CD4-positive, alpha-beta T cell treated with Interleukin-1 beta for 1 hour (primary cell): ENCODE data around the gene LY6G5B.

Source experiments
- DNase-seq, 2 donors: peaks; one replicate each; pipeline ENCODE4 v3.0.0-alpha.2; 2020 to 2022

Gene LY6G5B

GRCh38 chr6:31663961-31664789 is 5.6 kb upstream of the LY6G5B start:
- peak in 1 of 2 donors; percentile 11 for DNase-seq

- peak; percentile 93 for DNase-seq
These were observed 4.8 kb upstream of the LY6G5B start, which contains the start of gene GPANK1 for GRCh38 chr6:31664790-31665500. Gene GPANK1 (minus strand): TSS chr6:31664997. CDS start chr6:31664478, 519 bp downstream.

- DNase-seq, result peak; percentile 98
These were observed 4.1 kb upstream of the LY6G5B start, which contains the start of gene CSNK2B for GRCh38 chr6:31665501-31666336. Gene CSNK2B (plus strand): TSS chr6:31666080. CDS start chr6:31666832, 752 bp downstream.

- no peak for DNase-seq
These were observed 3.3 kb upstream of the LY6G5B start for GRCh38 chr6:31666337-31666965.

- no peak for DNase-seq
These were observed 6.6 kb downstream of the LY6G5B start for GRCh38 chr6:31676322-31676903.

GRCh38 chr6:31676904-31677303 is 7.1 kb downstream of the LY6G5B start:
- DNase-seq, result no peak

- DNase-seq, result no peak
These were observed 8.2 kb downstream of the LY6G5B start for GRCh38 chr6:31677955-31678354.

GRCh38 chr6:31680226-31681134 is 10.7 kb downstream of the LY6G5B start, which contains the start of gene LY6G5C:
Gene LY6G5C (minus strand): TSS chr6:31681067. CDS start chr6:31680373, 694 bp downstream.
- peak; percentile 76 to 80 for DNase-seq

- DNase-seq, result peak; percentile 34
These were observed 11.4 kb downstream of the LY6G5B start for GRCh38 chr6:31681135-31681671.

- no peak for DNase-seq
These were observed 13.8 kb downstream of the LY6G5B start for GRCh38 chr6:31683591-31683990.

- no peak for DNase-seq
These were observed 16.7 kb downstream of the LY6G5B start for GRCh38 chr6:31686483-31686882.

GRCh38 chr6:31687321-31687720 is 17.5 kb downstream of the LY6G5B start:
- DNase-seq, result no peak

GRCh38 chr6:31687860-31688693 is 18.3 kb downstream of the LY6G5B start:
- DNase-seq, result no peak

GRCh38 chr6:31689249-31690110 is 19.7 kb downstream of the LY6G5B start:
- DNase-seq, result peak in 1 of 2 donors; percentile 13

GRCh38 chr6:31690231-31691077 is 20.7 kb downstream of the LY6G5B start:
- DNase-seq, result no peak

- no peak for DNase-seq
These were observed 21.3 kb downstream of the LY6G5B start for GRCh38 chr6:31691078-31691463.

- DNase-seq, result no peak
These were observed 21.9 kb downstream of the LY6G5B start for GRCh38 chr6:31691564-31692108.
